Osteocyte (in vitro differentiated cells): ENCODE data around the gene PERP. TPM values are rescaled to one million over a fixed set of nuclear protein-coding genes. Genes with fewer than 3 reads are reported as not detected.
"Not testable (repeated sequence)": the region's sequence is repeated elsewhere in the genome, so short reads cannot be mapped to it uniquely, and the experiment has no call there.

Source experiments
- DNase-seq: peaks from one replicate; pipeline ENCODE4 v3.0.0; 2021; ENCODE audit warnings: mixed read lengths; ENCODE audit not compliant: unreplicated experiment; ENCODE audit errors: extremely low spot score
- H3K27ac Mint-ChIP-seq: one replicate; pipeline ENCODE4 v1.8.0; 2021; ENCODE audit warnings: mild to moderate bottlenecking, mixed read lengths; ENCODE audit not compliant: unreplicated experiment
- H3K27me3 Mint-ChIP-seq: one replicate; pipeline ENCODE4 v1.8.0; 2021; ENCODE audit warnings: mixed read lengths; ENCODE audit not compliant: unreplicated experiment
- H3K36me3 Mint-ChIP-seq: one replicate; pipeline ENCODE4 v1.8.0; 2021; ENCODE audit warnings: mixed read lengths; ENCODE audit not compliant: unreplicated experiment
- H3K4me1 Mint-ChIP-seq: one replicate; pipeline ENCODE4 v1.8.0; 2021; ENCODE audit warnings: mixed read lengths; ENCODE audit not compliant: unreplicated experiment
- H3K4me3 Mint-ChIP-seq: one replicate; pipeline ENCODE4 v1.8.0; 2021; ENCODE audit warnings: mild to moderate bottlenecking, moderate library complexity, mixed read lengths; ENCODE audit not compliant: unreplicated experiment
- H3K9me3 Mint-ChIP-seq: one replicate; pipeline ENCODE4 v1.8.0; 2021; ENCODE audit warnings: mixed read lengths; ENCODE audit not compliant: unreplicated experiment
- CTCF ChIP-seq: fragments of 200-600 bp; sonication (generic); IDR thresholded peaks from 2 replicates; pipeline ENCODE4 v1.5.0; 2021; ENCODE audit warnings: antibody characterized with exemption, mild to moderate bottlenecking, moderate library complexity
- total RNA-seq: library from RNA; stranded (reverse); gene quantifications from 2 replicates; pipeline ENCODE4 v1.2.1, GENCODE V29; 2021

Gene PERP
- total RNA-seq, 1 donor from 2014 or later = 26.0 TPM

DNA sequence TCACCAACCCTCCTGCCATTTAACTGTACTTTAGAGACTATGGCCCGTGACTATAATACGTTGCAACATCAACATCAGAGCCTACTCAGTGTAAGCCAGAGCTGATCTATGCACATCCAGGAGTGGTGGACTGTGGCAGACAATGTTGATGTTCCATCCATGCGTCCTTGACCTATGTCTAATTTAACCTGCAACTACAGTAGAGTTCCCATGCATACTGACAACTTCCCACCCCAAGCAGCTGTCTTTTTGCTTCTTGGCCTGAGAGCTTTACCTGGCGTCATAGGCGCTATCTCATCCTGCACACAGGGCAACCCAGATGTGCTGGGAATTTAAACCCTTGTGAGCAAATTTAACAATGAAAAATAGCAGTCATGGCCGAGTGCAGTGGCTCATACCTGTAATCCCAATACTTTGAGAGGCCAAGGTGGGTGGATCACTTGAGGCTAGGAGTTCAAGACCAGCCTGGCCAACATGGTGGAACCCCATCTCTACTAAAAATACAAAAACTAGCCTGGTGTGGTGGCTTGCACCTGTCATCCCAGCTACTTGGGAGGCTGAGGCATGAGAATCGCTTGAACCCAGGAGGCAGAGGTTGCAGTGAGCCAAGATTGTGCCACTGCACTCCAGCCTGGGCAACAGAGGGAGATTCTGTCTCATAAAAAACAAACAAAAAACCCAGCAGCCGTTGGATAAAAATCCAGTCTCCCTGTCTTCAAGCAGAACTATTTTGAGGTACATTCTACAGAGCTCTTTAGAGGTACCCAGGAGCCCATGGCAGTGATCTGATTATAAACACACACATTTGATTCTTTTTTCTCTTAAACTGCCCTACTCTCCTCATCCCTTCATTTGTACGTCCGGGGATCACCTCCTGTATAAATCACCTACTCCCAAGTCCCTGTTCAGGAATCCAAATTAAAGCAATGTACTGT, 22.0 kb downstream of the PERP start:
- Mint-ChIP-seq H3K4me1 (peaks cover 38% of the 10 kb centered on the region), H3K27me3 (peaks cover 3% of the 10 kb centered on the region), H3K36me3 (no peaks in the 10 kb centered on the region), H3K4me3 (no peak overlapping the region), H3K9me3 (peaks cover 6% of the 10 kb centered on the region), H3K27ac (no peak overlapping the region)
- TF ChIP-seq CTCF = no peak
- no peak for DNase-seq

DNA sequence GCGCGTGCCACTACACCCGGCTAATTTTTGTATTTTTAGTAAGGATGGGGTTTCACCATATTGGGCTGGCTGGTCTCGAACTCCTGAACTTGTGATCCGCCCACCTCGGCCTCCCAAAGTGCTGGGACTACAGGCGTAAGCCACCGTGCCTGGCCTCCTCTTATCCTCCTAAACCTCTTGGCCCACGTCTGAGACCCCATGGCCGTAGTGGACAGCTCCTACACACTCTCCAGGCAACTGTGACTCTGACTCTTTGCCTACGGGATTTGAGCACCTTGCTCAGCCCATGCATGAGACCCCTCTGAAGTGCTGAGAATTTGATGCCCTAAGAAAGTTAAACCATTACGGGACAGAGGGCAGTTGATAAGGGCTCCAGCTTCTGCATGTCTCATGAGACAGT, 25.0 kb downstream of the PERP start:
- Mint-ChIP-seq H3K27ac (no peak overlapping the region), H3K9me3 (peaks cover 19% of the 10 kb centered on the region), H3K27me3 (peaks cover 20% of the 10 kb centered on the region), H3K4me3 (no peak overlapping the region), H3K36me3 (peaks cover 4% of the 10 kb centered on the region), H3K4me1 (peaks cover 10% of the 10 kb centered on the region)
- no peak for DNase-seq
- TF ChIP-seq CTCF = no peak

DNA sequence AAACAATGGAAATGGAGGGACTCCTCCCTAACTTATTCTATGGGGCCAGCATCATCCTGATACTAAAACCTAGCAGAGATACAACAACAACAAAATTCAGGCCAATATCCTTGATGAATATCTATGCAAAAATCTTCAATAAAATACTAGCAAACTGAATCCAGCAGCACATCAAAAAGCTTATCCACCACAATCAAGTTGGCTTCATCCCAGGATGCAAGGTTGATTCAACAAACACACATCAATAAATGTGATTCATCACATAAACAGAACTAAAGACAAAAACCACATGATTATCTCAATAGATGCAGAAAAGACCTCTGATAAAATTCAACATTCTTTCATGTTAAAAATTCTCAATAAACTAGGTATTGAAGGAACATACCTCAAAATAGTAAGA, 27.7 kb downstream of the PERP start:
- DNase-seq, H3K36me3 Mint-ChIP-seq, H3K4me1 Mint-ChIP-seq, H3K4me3 Mint-ChIP-seq, H3K27ac Mint-ChIP-seq: not testable (repeated sequence)
- Mint-ChIP-seq H3K27me3 (peaks cover 21% of the 10 kb centered on the region), H3K9me3 (peaks cover 22% of the 10 kb centered on the region)

DNA sequence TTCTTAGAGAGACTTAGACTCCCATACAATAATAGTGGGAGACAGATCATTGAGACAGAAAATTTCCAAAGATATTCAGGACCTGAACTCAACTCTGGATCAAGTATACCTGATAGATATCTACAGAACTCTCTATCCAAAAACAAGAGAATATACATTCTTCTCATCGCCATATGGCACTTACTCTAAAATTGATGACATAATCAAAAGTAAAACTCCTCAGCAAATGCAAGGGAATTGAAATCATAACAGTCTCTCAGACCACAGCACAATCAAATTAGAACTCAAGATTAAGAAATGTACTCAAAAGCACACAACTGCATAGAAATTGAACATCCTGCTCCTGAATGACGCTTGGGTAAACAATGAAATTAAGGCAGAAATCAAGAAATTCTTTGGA, 28.7 kb downstream of the PERP start:
- Mint-ChIP-seq H3K4me3 (no peak overlapping the region), H3K27ac (no peak overlapping the region), H3K27me3 (peaks cover 21% of the 10 kb centered on the region), H3K9me3 (peaks cover 30% of the 10 kb centered on the region), H3K4me1 (no peaks in the 10 kb centered on the region), H3K36me3 (peaks cover 4% of the 10 kb centered on the region)
- no peak for TF ChIP-seq CTCF
- no peak for DNase-seq

DNA sequence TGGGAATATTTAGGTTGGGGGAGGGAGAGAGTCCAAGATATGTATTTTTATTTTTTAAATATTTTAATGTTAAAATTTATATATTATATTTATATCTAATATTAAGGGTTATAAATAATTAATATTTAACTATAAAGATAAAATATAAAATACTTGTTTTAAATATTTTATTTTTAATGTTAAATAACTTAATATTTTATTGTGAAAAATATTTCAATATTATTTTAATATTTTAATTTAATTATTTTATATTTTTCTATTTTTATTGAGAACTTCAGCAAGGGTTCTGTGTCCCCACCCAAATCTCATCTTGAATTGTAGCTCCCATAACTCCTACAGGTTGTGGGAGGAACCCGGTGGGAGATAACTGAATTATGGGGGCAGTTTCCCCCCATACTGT, 34.0 kb downstream of the PERP start:
- H3K9me3 Mint-ChIP-seq = peaks cover 21% of the 10 kb centered on the region

More for the DNA sequence above, 34.0 kb downstream of the PERP start:
- TF ChIP-seq CTCF = no peak
- Mint-ChIP-seq H3K4me1 (no peaks in the 10 kb centered on the region), H3K4me3 (no peak overlapping the region), H3K27ac (no peak overlapping the region), H3K27me3 (peaks cover 13% of the 10 kb centered on the region), H3K36me3 (peaks cover 4% of the 10 kb centered on the region)
- DNase-seq = no peak
